Trophoblast cell (in vitro differentiated cells and primary cell): ENCODE measurements around the gene KCNQ4.

Source experiments
- DNase-seq, 2 donors: peaks; one replicate each; pipeline ENCODE4 v3.0.0-alpha.2; 2016
- H2AFZ ChIP-seq: 2 replicates; pipeline ENCODE4 v1.6.1; 2013; ENCODE audit warnings: low read length, moderate library complexity, mild to moderate bottlenecking; ENCODE audit not compliant: insufficient read depth, poor library complexity
- H2AK5ac ChIP-seq: 2 replicates; pipeline ENCODE4 v1.6.1; 2013; ENCODE audit warnings: mild to moderate bottlenecking, low read length
- H2BK120ac ChIP-seq: 2 replicates; pipeline ENCODE4 v1.6.1; 2013; ENCODE audit warnings: low read length, mild to moderate bottlenecking, moderate library complexity; ENCODE audit not compliant: insufficient read depth, poor library complexity
- H2BK12ac ChIP-seq: 2 replicates; pipeline ENCODE4 v1.6.1; 2013; ENCODE audit warnings: mild to moderate bottlenecking, low read length, moderate library complexity
- H2BK5ac ChIP-seq: 2 replicates; pipeline ENCODE4 v1.6.1; 2013; ENCODE audit warnings: low read length, low read depth, moderate library complexity, mild to moderate bottlenecking; ENCODE audit not compliant: poor library complexity
- H3K14ac ChIP-seq: 2 replicates; pipeline ENCODE4 v1.6.1; 2013; ENCODE audit warnings: mild to moderate bottlenecking, low read length
- H3K18ac ChIP-seq: 2 replicates; pipeline ENCODE4 v1.6.1; 2013; ENCODE audit warnings: mild to moderate bottlenecking, low read length
- H3K23ac ChIP-seq: 2 replicates; pipeline ENCODE4 v1.6.1; 2013; ENCODE audit warnings: low read length
- H3K27ac ChIP-seq: 2 replicates; pipeline ENCODE4 v1.5.1; 2013; ENCODE audit warnings: low read depth, mild to moderate bottlenecking, inconsistent platforms, low read length, moderate library complexity
- H3K27me3 ChIP-seq: 2 replicates; pipeline ENCODE4 v1.6.1; 2013; ENCODE audit warnings: inconsistent platforms, mild to moderate bottlenecking, low read length, moderate library complexity; ENCODE audit not compliant: insufficient read depth
- H3K36me3 ChIP-seq, 2 experiments: 1 replicate in 1 of 2; 2 replicates in 1 of 2; pipeline ENCODE4 v1.6.1; 2013; ENCODE audit warnings: low read length in 2 of 2, mild to moderate bottlenecking in 2 of 2, moderate library complexity in 1 of 2; ENCODE audit not compliant: insufficient read depth in 2 of 2, control insufficient read depth in 1 of 2
- H3K4ac ChIP-seq: 2 replicates; pipeline ENCODE4 v1.6.1; 2013; ENCODE audit warnings: low read depth, mild to moderate bottlenecking, low read length, moderate library complexity
- H3K4me1 ChIP-seq, 2 experiments: 1 replicate in 1 of 2; 2 replicates in 1 of 2; pipeline ENCODE4 v1.6.1; 2013; ENCODE audit warnings: low read length in 2 of 2, mild to moderate bottlenecking in 2 of 2, moderate library complexity in 1 of 2; ENCODE audit not compliant: insufficient read depth in 2 of 2, control insufficient read depth in 1 of 2
- H3K4me2 ChIP-seq: 2 replicates; pipeline ENCODE4 v1.6.1; 2013; ENCODE audit warnings: inconsistent platforms, mild to moderate bottlenecking, low read length, moderate library complexity
- H3K4me3 ChIP-seq: 2 replicates; pipeline ENCODE4 v1.5.1; 2013; ENCODE audit warnings: mild to moderate bottlenecking, low read depth, low read length, inconsistent platforms
- H3K79me1 ChIP-seq: one replicate; pipeline ENCODE4 v1.6.1; 2013; ENCODE audit warnings: low read length
- H3K79me2 ChIP-seq: 2 replicates; pipeline ENCODE4 v1.6.1; 2013; ENCODE audit warnings: low read length, mild to moderate bottlenecking; ENCODE audit not compliant: control insufficient read depth, insufficient read depth, poor library complexity
- H3K9ac ChIP-seq: 2 replicates; pipeline ENCODE4 v1.6.1; 2013; ENCODE audit warnings: mild to moderate bottlenecking, low read length
- H3K9me3 ChIP-seq: 2 replicates; pipeline ENCODE4 v1.6.1; 2013; ENCODE audit warnings: low read depth, mild to moderate bottlenecking, control low read depth, inconsistent platforms, low read length; ENCODE audit not compliant: insufficient read depth
- H4K12ac ChIP-seq: 2 replicates; pipeline ENCODE4 v1.6.1; 2013; ENCODE audit warnings: low read depth, mild to moderate bottlenecking, low read length, moderate library complexity
- H4K8ac ChIP-seq: 2 replicates; pipeline ENCODE4 v1.6.1; 2013; ENCODE audit warnings: low read depth, mild to moderate bottlenecking, low read length, moderate library complexity
- H4K91ac ChIP-seq: one replicate; pipeline ENCODE4 v1.6.1; 2013; ENCODE audit warnings: low read depth, mild to moderate bottlenecking, low read length, moderate library complexity
- WGBS: extraction: QIAGEN DNeasy Blood & Tissue Kit; methylation state at CpG from one replicate; pipeline ENCODE4 v1.1.7; 2013; ENCODE audit warnings: missing lambda C conversion rate; ENCODE audit not compliant: insufficient read length, insufficient coverage; ENCODE audit errors: extremely low coverage; 5-methylcytosine and 5-hydroxymethylcytosine counted together

Gene KCNQ4

GRCh38 chr1:40739455-40740008, 44.1 kb upstream of the KCNQ4 start:
- Histone ChIP-seq H3K79me1 (no peaks in the 10 kb centered on the region), H3K9me3 (no peaks in the 10 kb centered on the region)
- no CpG with 5 or more reads among the region's 3 CpGs for WGBS

GRCh38 chr1:40740039-40740996, 43.3 kb upstream of the KCNQ4 start:
- DNase-seq = no peak
- H4K8ac ChIP-seq = no peak overlapping the region
- H2AK5ac ChIP-seq = no peak overlapping the region
- H3K79me2 ChIP-seq = peaks cover 2% of the 10 kb centered on the region
- H4K91ac ChIP-seq = no peak overlapping the region
- H3K36me3 ChIP-seq = peaks cover 6 to 17% of the 10 kb centered on the region in 2 experiments
- H2BK120ac ChIP-seq = no peak overlapping the region
- no CpG with 5 or more reads among the region's 6 CpGs for WGBS
- H3K27me3 ChIP-seq = no peaks in the 10 kb centered on the region
- H3K18ac ChIP-seq = no peak overlapping the region
- H3K9ac ChIP-seq = no peak overlapping the region
- H3K4ac ChIP-seq = no peak overlapping the region
- peaks cover 0 to 2% of the 10 kb centered on the region in 2 experiments for H3K4me1 ChIP-seq
- no peaks in the 10 kb centered on the region for H3K79me1 ChIP-seq
- H3K27ac ChIP-seq = no peak overlapping the region
- no peak overlapping the region for H2BK12ac ChIP-seq
- H4K12ac ChIP-seq = no peak overlapping the region
- no peaks in the 10 kb centered on the region for H3K9me3 ChIP-seq
- no peak overlapping the region for H3K4me2 ChIP-seq
- no peak overlapping the region for H3K23ac ChIP-seq
- no peak overlapping the region for H2BK5ac ChIP-seq
- H3K14ac ChIP-seq = no peak overlapping the region
- no peak overlapping the region for H3K4me3 ChIP-seq
- no peak overlapping the region for H2AFZ ChIP-seq

More at GRCh38 chr1:40739455-40740008, 44.1 kb upstream of the KCNQ4 start:
- Histone ChIP-seq H3K36me3 (peaks cover 6 to 17% of the 10 kb centered on the region in 2 experiments), H4K91ac (no peak overlapping the region), H3K9ac (no peak overlapping the region), H2BK120ac (no peak overlapping the region), H3K14ac (no peak overlapping the region), H3K4me3 (no peak overlapping the region), H4K12ac (no peak overlapping the region), H2BK12ac (no peak overlapping the region), H3K18ac (no peak overlapping the region), H3K4me1 (peaks cover 0 to 2% of the 10 kb centered on the region in 2 experiments), H2AFZ (no peak overlapping the region), H3K27me3 (no peaks in the 10 kb centered on the region), H4K8ac (no peak overlapping the region), H2BK5ac (no peak overlapping the region), H3K4me2 (no peak overlapping the region), H3K79me2 (peaks cover 2% of the 10 kb centered on the region), H3K23ac (no peak overlapping the region), H3K4ac (no peak overlapping the region), H2AK5ac (no peak overlapping the region), H3K27ac (no peak overlapping the region)
- DNase-seq = no peak

GRCh38 chr1:40740997-40741736, 42.4 kb upstream of the KCNQ4 start:
- no CpG with 5 or more reads among the region's 7 CpGs for WGBS
- Histone ChIP-seq H2BK120ac (no peak overlapping the region), H2BK5ac (no peak overlapping the region)

GRCh38 chr1:40742363-40743061, 41.1 kb upstream of the KCNQ4 start:
- Histone ChIP-seq H3K9me3 (no peaks in the 10 kb centered on the region), H2BK120ac (no peak overlapping the region), H3K79me1 (no peaks in the 10 kb centered on the region), H4K8ac (no peak overlapping the region), H3K4me2 (no peak overlapping the region), H3K27ac (no peak overlapping the region), H2BK5ac (no peak overlapping the region), H4K12ac (no peak overlapping the region), H3K79me2 (peaks cover under 1% of the 10 kb centered on the region), H3K4ac (no peak overlapping the region), H3K18ac (no peak overlapping the region), H3K4me3 (no peak overlapping the region), H3K9ac (no peak overlapping the region), H2BK12ac (no peak overlapping the region), H3K23ac (no peak overlapping the region), H3K36me3 (peaks cover 6 to 16% of the 10 kb centered on the region in 2 experiments), H4K91ac (no peak overlapping the region), H2AK5ac (no peak overlapping the region), H2AFZ (no peak overlapping the region), H3K27me3 (no peaks in the 10 kb centered on the region), H3K14ac (no peak overlapping the region), H3K4me1 (no peaks in the 10 kb centered on the region)
- peak in 1 of 2 donors; percentile 23 for DNase-seq
- WGBS = no CpG with 5 or more reads among the region's 3 CpGs

More at GRCh38 chr1:40740997-40741736, 42.4 kb upstream of the KCNQ4 start:
- Histone ChIP-seq H2BK12ac (no peak overlapping the region), H4K91ac (no peak overlapping the region), H2AK5ac (no peak overlapping the region), H3K27me3 (no peaks in the 10 kb centered on the region), H4K12ac (no peak overlapping the region), H3K79me1 (no peaks in the 10 kb centered on the region), H3K9me3 (no peaks in the 10 kb centered on the region), H3K23ac (no peak overlapping the region), H2AFZ (no peak overlapping the region), H3K4ac (no peak overlapping the region), H3K4me1 (no peaks in the 10 kb centered on the region), H3K14ac (no peak overlapping the region), H3K27ac (no peak overlapping the region), H3K79me2 (peaks cover 2% of the 10 kb centered on the region), H3K4me3 (no peak overlapping the region), H3K18ac (no peak overlapping the region), H3K36me3 (peaks cover 6 to 16% of the 10 kb centered on the region in 2 experiments), H3K4me2 (no peak overlapping the region), H3K9ac (no peak overlapping the region), H4K8ac (no peak overlapping the region)
- DNase-seq = no peak
